GM18499 (cell line): ENCODE measurements around the gene CRYL1.
A peak's percentile ranks its signal among the peaks of the same experiment; 100 is the strongest.

ENCODE experiments used
- ATAC-seq: cut with Tn5 transposase; IDR thresholded peaks from one replicate; pipeline ENCODE4 v1.9.1; 2021; ENCODE audit warnings: moderate number of reproducible peaks; ENCODE audit not compliant: insufficient read depth, unreplicated experiment

The CRYL1 gene

DNA sequence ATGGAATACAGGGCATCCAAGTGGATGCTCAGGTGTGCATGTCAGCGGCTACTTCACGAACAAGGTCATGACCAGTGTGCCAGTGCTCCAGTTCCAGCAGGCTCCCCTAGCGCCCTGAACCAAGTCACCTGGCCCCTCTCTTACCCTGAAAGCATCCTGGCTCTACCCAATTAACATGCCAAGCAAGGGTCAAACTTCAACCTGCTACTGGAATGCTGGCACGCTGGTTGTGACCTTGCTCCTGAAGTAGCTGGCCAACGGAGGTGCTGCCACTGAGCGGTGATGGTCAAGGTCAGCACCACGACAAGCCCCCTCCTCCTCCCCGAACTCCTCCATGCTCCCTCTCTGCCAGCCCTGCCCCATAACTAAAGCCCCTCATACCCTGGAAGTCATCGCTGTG is 96.0 kb downstream of the CRYL1 start:
- ATAC-seq = no peak

DNA sequence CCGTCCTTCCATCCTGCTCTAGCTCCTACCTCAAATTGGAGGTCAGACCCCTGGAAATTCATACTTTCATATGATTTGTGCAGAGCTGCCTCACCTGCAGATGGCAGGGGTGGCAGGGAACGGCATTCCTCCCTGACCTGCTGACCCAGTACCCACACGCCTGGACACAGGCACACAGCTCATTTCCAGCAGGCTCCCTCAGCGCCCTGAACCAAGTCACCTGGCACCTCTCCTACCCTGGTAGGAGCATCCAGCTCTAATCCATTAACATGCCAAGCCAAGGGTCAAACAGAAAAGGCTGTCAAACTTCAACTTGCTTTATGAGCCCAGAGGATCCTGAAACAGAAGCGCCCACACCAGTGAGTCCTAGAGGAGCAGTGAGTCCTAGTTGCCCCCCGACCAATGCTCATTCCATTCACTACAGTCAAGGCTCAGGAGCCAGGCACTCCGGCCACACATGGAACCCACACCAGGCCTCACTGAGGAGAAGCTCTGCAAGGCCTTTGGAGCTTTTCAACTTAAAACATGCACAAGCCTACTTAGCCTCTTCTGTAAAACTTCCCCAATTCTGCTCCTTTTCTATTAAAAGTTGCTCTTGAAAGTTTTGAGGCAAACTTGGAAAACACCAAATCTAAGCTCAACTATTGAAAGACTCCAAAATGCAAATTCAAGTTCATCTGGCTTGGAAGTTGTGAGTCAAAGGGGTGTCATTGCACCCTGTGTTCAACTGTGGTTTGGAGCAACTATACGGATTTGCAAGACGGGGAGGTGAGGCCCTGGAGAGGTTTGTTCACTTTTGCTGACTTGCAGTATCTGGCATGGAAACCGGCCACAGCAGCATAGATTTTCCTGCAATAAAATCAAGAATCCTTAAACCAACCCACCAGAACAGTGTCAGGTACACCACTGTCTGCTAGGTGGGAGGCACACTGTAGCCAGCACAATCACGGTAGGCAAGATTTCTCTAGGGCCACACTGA is 96.7 kb downstream of the CRYL1 start:
- ATAC-seq = no peak

DNA sequence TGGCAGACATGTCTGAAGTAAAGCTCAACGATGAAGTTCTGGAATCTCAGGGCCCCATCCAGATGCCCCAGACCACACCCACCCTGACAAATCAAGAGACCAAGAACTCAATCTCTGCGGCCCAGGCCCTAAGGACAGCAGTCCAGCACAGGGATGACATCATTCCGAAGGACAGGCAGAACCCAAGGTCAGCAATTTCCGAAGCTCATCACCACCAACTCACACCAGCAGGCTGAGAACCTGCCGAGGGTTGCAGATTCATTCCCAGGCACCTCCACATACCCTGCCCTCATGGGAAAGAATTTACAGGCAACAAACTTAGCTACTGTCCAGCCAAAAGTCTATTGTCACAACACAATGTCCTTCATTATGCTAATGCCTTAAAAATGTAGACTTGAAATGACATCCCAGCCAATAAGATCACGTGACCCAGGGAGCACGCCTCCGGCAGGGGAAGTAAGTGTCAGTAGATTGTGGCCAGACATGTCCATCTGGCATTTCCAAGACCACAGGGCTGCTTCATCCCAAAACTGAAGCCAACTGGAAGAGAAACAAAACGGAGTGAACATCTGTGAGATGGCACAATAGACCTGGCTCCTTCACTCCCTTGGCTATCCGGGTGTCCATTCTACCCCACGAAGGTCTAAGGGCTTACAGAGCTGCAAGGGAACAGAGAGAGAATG is 98.8 kb downstream of the CRYL1 start:
- no peak for ATAC-seq

GRCh38 chr13:20425819-20426219 is 99.8 kb downstream of the CRYL1 start:
- ATAC-seq = no peak

GRCh38 chr13:20424949-20425348 is 100.7 kb downstream of the CRYL1 start:
- ATAC-seq = no peak

DNA sequence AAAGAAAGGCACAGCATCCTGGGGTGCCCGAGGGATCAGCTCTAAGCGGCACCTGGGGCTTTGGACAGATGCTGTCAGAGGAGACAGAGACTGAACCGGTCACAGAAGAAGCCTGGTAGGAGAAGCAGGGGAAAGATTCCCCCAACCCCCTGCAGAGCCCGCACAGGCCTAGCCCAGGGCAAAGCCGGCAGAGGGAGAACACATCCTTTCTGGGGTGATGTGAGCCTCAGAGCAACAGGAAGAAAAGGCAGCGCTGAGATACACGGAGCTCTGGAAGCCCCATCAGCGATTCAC is 101.2 kb downstream of the CRYL1 start:
- no peak for ATAC-seq

DNA sequence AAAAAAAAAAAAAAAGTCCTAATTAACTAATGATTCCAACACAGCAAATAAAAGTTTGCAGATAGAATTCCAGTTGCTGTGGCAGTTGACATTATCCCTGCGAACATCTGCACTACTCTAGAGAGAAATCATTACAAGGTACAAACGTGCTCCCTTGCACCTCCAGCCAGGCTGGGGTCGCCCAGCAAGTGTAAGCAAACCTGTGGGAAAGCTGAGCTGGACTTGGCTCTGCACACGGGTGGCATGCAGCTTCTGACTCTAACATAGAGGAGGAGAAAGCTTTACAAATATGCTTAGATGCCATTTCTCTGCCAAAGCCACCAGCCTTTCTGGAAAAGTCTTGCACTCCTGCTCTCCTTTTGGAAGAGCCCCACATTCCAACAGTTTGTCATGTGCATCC is 103.3 kb downstream of the CRYL1 start:
- no peak for ATAC-seq

GRCh38 chr13:20420938-20421337 is 104.7 kb downstream of the CRYL1 start:
- no peak for ATAC-seq

- no peak for ATAC-seq
These were observed 106.7 kb downstream of the CRYL1 start for GRCh38 chr13:20418953-20419352.

- ATAC-seq = no peak
These were observed 109.4 kb downstream of the CRYL1 start for GRCh38 chr13:20416223-20416745.

- ATAC-seq = no peak
These were observed 110.0 kb downstream of the CRYL1 start for GRCh38 chr13:20415694-20416107.

GRCh38 chr13:20415306-20415679 is 110.4 kb downstream of the CRYL1 start:
- no peak for ATAC-seq

GRCh38 chr13:20414546-20415305 is 110.9 kb downstream of the CRYL1 start:
- ATAC-seq = no peak

- no peak for ATAC-seq
These were observed 112.8 kb downstream of the CRYL1 start for GRCh38 chr13:20412691-20413355.

- ATAC-seq = peak; percentile 86
These were observed 113.9 kb downstream of the CRYL1 start for GRCh38 chr13:20411638-20412342.

- no peak for ATAC-seq
These were observed 114.9 kb downstream of the CRYL1 start for GRCh38 chr13:20410726-20411125.

- no peak for ATAC-seq
These were observed 117.5 kb downstream of the CRYL1 start for GRCh38 chr13:20408181-20408580.

- no peak for ATAC-seq
These were observed 117.9 kb downstream of the CRYL1 start for GRCh38 chr13:20407759-20408158.

GRCh38 chr13:20405691-20406090 is 120.0 kb downstream of the CRYL1 start:
- ATAC-seq = no peak
